ENCODE data around the gene TNS4. TPM values are rescaled to one million over a fixed set of nuclear protein-coding genes. Genes with fewer than 3 reads are reported as not detected.
A peak's percentile ranks its signal among the peaks of the same experiment; 100 is the strongest.
"Not testable (repeated sequence)": the region's sequence is repeated elsewhere in the genome, so short reads cannot be mapped to it uniquely, and the experiment has no call there.

The TNS4 gene
- polyA plus RNA-seq (2013, experiment 1 of 2; ENCODE audit: insufficient read length) = 0.07 TPM
- 0.14 TPM for polyA plus RNA-seq (2013, experiment 2 of 2; ENCODE audit: insufficient read length)

GRCh38 chr17:40501499-40501911 is at the start of gene TNS4:
Gene TNS4 (minus strand): TSS chr17:40501623. CDS start chr17:40496425, 5,198 bp downstream.
- no peak for DNase-seq

GRCh38 chr17:40550608-40551007 is 49.2 kb upstream of the TNS4 start:
- DNase-seq = peak; percentile 98

- no peak for DNase-seq
These were observed 47.7 kb upstream of the TNS4 start for GRCh38 chr17:40548982-40549685.

GRCh38 chr17:40548491-40548981 is 47.1 kb upstream of the TNS4 start:
- DNase-seq = no peak

GRCh38 chr17:40547785-40548478 is 46.5 kb upstream of the TNS4 start:
- DNase-seq = no peak

- DNase-seq = no peak
These were observed 45.8 kb upstream of the TNS4 start for GRCh38 chr17:40547079-40547784.

GRCh38 chr17:40546497-40546896 is 45.1 kb upstream of the TNS4 start:
- not testable (repeated sequence) for DNase-seq

GRCh38 chr17:40545660-40546059 is 44.2 kb upstream of the TNS4 start:
- DNase-seq = no peak

- peak; percentile 89 for DNase-seq
These were observed 41.4 kb upstream of the TNS4 start for GRCh38 chr17:40542558-40543411.

GRCh38 chr17:40541873-40542557 is 40.6 kb upstream of the TNS4 start:
- no peak for DNase-seq

GRCh38 chr17:40541060-40541872 is 39.8 kb upstream of the TNS4 start:
- no peak for DNase-seq

- DNase-seq = no peak
These were observed 39.0 kb upstream of the TNS4 start for GRCh38 chr17:40540448-40540847.

- DNase-seq = no peak
These were observed 38.4 kb upstream of the TNS4 start for GRCh38 chr17:40539711-40540411.

GRCh38 chr17:40538936-40539705 is 37.7 kb upstream of the TNS4 start:
- DNase-seq = no peak

GRCh38 chr17:40538019-40538935 is 36.9 kb upstream of the TNS4 start:
- DNase-seq = no peak

- peak; percentile 53 for DNase-seq
These were observed 35.1 kb upstream of the TNS4 start for GRCh38 chr17:40536295-40537171.

GRCh38 chr17:40535924-40536294 is 34.5 kb upstream of the TNS4 start:
- DNase-seq = peak; percentile 47

Data from fibroblast of skin of scalp (primary cell).